KMS-11 (cell line): Measurements from ENCODE around the gene STAB1.

Source experiments
- H2AFZ ChIP-seq: fragments of 200-600 bp; sonication (generic); 2 replicates; pipeline ENCODE4 v1.6.1; 2016; ENCODE audit warnings: antibody characterized with exemption, mixed run types, low read depth
- H3K27ac ChIP-seq: fragments of 200-600 bp; sonication (generic); 2 replicates; pipeline ENCODE4 v1.6.1; 2016; ENCODE audit warnings: mild to moderate bottlenecking, mixed run types
- H3K27me3 ChIP-seq: fragments of 200-600 bp; sonication (generic); 2 replicates; pipeline ENCODE4 v1.6.1; 2017; ENCODE audit warnings: mild to moderate bottlenecking, low read depth, mixed run types, moderate library complexity; ENCODE audit not compliant: insufficient read depth
- H3K36me3 ChIP-seq: fragments of 200-600 bp; sonication (generic); 2 replicates; pipeline ENCODE4 v1.6.1; 2017; ENCODE audit warnings: mild to moderate bottlenecking, mixed run types; ENCODE audit not compliant: insufficient read depth
- H3K4me1 ChIP-seq: fragments of 200-600 bp; sonication (generic); 2 replicates; pipeline ENCODE4 v1.6.1; 2016; ENCODE audit warnings: mild to moderate bottlenecking, low read depth, mixed run types; ENCODE audit not compliant: poor library complexity, severe bottlenecking
- H3K4me2 ChIP-seq: fragments of 200-600 bp; sonication (generic); 2 replicates; pipeline ENCODE4 v1.7.0; 2016; ENCODE audit warnings: mild to moderate bottlenecking, mixed run types
- H3K4me3 ChIP-seq: fragments of 200-600 bp; sonication (generic); IDR thresholded peaks from 2 replicates; pipeline ENCODE4 v1.6.1; 2017; ENCODE audit warnings: low read depth, low read length, mixed read lengths; ENCODE audit not compliant: insufficient read depth
- H3K79me2 ChIP-seq: fragments of 200-600 bp; sonication (generic); 2 replicates; pipeline ENCODE4 v1.6.1; 2016; ENCODE audit warnings: low read depth, mixed run types; ENCODE audit not compliant: insufficient read depth
- H3K9ac ChIP-seq: fragments of 200-600 bp; sonication (generic); 2 replicates; pipeline ENCODE4 v1.6.1; 2016; ENCODE audit warnings: mild to moderate bottlenecking, mixed run types
- H4K20me1 ChIP-seq: fragments of 200-600 bp; sonication (generic); 2 replicates; pipeline ENCODE4 v1.6.1; 2016; ENCODE audit warnings: mild to moderate bottlenecking, mixed run types; ENCODE audit not compliant: insufficient read depth
- CTCF ChIP-seq: fragments of 200-600 bp; sonication (generic); conservative IDR thresholded peaks from 2 replicates; pipeline ENCODE4 v1.6.1; 2017; ENCODE audit warnings: low read depth, mild to moderate bottlenecking, antibody characterized with exemption, low read length, moderate library complexity, mixed read lengths

The STAB1 gene

GRCh38 chr3:52529376-52530333, 34.5 kb downstream of the STAB1 start:
- Histone ChIP-seq H3K27ac (no peak overlapping the region), H3K4me3 (no peak overlapping the region), H3K27me3 (no peaks in the 10 kb centered on the region), H3K36me3 (no peaks in the 10 kb centered on the region), H3K4me2 (no peak overlapping the region), H3K79me2 (peaks cover 6% of the 10 kb centered on the region; the same call in 1 of the 2 replicates), H2AFZ (no peak overlapping the region), H3K4me1 (no peaks in the 10 kb centered on the region), H4K20me1 (no peaks in the 10 kb centered on the region), H3K9ac (no peak overlapping the region)
- no peak for TF ChIP-seq CTCF

GRCh38 chr3:52530918-52531826, 36.0 kb downstream of the STAB1 start:
- no peak overlapping the region for H3K4me2 ChIP-seq
- H3K4me1 ChIP-seq, result no peaks in the 10 kb centered on the region
- no peak overlapping the region for H3K9ac ChIP-seq
- no peak overlapping the region for H3K27ac ChIP-seq
- no peaks in the 10 kb centered on the region for H3K27me3 ChIP-seq
- no peaks in the 10 kb centered on the region for H4K20me1 ChIP-seq
- no peak overlapping the region for H2AFZ ChIP-seq
- H3K79me2 ChIP-seq, result peaks cover 6% of the 10 kb centered on the region; the same call in 1 of the 2 replicates
- no peak overlapping the region for H3K4me3 ChIP-seq
- no peak for TF ChIP-seq CTCF
- H3K36me3 ChIP-seq, result no peaks in the 10 kb centered on the region

- no peak for TF ChIP-seq CTCF
- H3K9ac ChIP-seq, result peak overlapping the region; percentile 41; the same call in 1 of the 2 replicates
These were observed 36.9 kb downstream of the STAB1 start for GRCh38 chr3:52531860-52532516.

GRCh38 chr3:52532517-52532837, 37.3 kb downstream of the STAB1 start:
- no peaks in the 10 kb centered on the region for H3K27me3 ChIP-seq
- peak overlapping the region; percentile 41; the same call in 1 of the 2 replicates for H3K9ac ChIP-seq
- peaks cover 14% of the 10 kb centered on the region; the same call in 1 of the 2 replicates for H3K79me2 ChIP-seq
- no peak overlapping the region for H3K27ac ChIP-seq
- H3K4me1 ChIP-seq, result peaks cover under 1% of the 10 kb centered on the region
- peak overlapping the region; percentile 68; the same call in 1 of the 2 replicates for H3K4me2 ChIP-seq
- H2AFZ ChIP-seq, result no peak overlapping the region
- H3K36me3 ChIP-seq, result no peaks in the 10 kb centered on the region
- H4K20me1 ChIP-seq, result no peaks in the 10 kb centered on the region
- H3K4me3 ChIP-seq, result no peak overlapping the region
- TF ChIP-seq CTCF, result no peak

More at GRCh38 chr3:52531860-52532516, 36.9 kb downstream of the STAB1 start:
- Histone ChIP-seq H3K4me3 (no peak overlapping the region), H3K4me1 (no peaks in the 10 kb centered on the region), H3K27me3 (no peaks in the 10 kb centered on the region), H2AFZ (no peak overlapping the region), H4K20me1 (no peaks in the 10 kb centered on the region), H3K4me2 (peak overlapping the region; percentile 68; the same call in 1 of the 2 replicates), H3K27ac (no peak overlapping the region), H3K79me2 (peaks cover 10% of the 10 kb centered on the region; the same call in 1 of the 2 replicates), H3K36me3 (no peaks in the 10 kb centered on the region)
